HG03469 (cell line): ENCODE data around the gene AK5.
"Not testable (repeated sequence)": the region's sequence is repeated elsewhere in the genome, so short reads cannot be mapped to it uniquely, and the experiment has no call there.

ENCODE experiments used
- ATAC-seq: cut with Tn5 transposase; IDR thresholded peaks from one replicate; pipeline ENCODE4 v1.9.1; 2021; ENCODE audit warnings: mild to moderate bottlenecking, moderate library complexity, moderate number of reproducible peaks; ENCODE audit not compliant: unreplicated experiment

Gene AK5

DNA sequence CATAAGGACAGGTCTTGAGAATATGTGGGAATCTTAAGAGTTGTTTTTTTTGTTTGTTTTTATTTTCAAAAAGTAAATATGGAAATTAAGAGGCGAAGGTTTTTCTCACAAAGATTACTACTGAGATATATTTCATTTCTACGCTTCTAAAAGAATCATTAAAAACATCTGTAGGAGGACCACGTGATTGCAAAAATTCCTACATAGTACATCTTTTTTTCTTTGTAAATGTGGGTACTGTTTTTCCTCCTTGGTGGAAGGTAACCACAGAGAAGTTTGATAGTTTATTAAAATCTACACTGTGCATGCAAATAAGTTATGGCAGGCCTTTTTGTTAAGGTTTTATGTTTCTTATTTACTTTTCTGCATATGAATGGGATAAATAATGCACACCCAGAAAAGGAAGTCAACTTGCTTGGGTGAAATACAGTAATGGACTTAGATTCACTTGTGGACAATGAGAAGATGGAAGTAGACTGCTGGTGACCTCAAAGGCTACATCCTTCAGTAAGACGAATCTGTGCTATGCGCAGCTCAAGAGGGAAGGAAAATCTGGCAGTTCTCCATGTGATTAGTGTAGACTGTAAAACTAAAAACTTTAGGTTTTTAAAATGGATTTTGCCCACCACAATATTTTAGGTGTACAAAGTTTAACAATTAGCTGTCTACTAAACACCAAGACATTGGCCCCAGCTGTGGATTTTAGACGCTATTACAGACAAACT lies 2.0 kb downstream of the AK5 start:
- ATAC-seq: no peak

DNA sequence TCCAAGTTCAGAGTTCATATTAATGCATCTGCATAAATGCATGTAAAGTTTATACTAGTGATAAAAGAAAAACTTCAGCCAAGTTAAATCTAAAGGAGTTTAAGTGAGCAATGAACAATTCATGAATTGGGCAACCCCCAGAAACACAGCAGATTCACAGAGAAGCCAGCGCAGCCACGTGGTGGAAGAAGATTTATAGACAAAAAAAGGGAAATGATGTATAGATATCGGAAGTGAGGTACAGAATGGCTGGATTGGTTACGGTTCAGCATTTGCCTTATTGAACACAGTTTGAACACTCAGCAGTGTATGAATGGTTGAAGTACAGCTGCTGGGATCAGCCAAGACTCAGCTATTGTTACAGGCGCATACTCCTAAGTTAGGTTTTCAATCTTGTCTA lies 5.7 kb downstream of the AK5 start:
- no peak for ATAC-seq

DNA sequence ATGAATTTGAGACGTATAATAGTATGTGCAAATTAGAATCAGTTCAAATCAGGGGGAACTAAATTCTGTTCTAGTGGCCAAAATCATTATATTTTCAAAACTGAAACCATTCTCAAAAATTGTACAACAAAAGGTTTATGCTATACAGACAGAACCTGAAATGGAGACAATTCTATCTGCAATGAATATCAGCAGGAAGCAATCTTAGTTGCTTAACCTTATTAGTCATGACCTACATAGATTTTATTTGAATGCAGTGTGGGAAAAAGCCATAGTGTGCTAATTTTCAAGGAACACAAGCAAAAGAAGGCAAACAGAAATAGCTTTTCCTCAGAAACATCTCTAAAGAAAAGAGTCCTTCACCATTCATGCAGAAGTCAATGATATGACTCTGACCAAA lies 6.5 kb downstream of the AK5 start:
- ATAC-seq: no peak

DNA sequence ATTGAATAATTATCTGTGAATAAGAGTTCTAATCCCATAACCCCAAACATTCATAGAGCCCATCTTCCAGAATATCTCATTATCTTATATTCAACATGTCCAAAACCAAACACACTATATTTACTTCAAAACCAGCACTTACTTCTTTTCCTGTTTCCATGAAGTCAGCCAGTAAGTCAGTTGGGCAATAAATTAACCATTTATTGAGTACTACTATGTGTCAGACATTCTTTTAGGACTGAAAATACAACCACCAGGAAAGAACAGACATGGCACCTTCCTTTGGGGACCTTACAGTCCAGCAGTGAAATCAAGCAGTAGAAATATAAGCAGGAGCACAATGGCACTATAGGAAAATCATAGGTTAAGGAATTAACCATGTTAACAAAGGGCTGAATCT lies 8.8 kb downstream of the AK5 start:
- no peak for ATAC-seq

DNA sequence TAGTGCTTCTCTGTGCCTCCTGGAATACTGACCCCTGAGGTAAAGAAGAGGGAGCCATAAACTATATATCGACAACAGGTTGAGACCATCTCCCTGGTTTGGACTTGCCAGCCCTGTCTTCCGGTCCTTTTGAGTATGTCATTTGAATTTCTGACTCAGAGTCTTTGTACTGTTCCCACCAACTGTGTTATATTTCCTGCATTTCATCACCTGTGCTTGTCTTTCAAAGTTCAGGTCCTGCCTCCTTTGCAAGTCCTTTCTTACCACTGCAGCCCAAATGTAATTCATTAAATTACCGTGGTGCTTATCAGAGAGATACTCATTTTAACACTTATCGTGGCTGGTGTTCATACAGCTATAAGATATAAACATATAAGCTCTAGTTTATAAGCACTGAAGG lies 10.7 kb downstream of the AK5 start:
- ATAC-seq: no peak

DNA sequence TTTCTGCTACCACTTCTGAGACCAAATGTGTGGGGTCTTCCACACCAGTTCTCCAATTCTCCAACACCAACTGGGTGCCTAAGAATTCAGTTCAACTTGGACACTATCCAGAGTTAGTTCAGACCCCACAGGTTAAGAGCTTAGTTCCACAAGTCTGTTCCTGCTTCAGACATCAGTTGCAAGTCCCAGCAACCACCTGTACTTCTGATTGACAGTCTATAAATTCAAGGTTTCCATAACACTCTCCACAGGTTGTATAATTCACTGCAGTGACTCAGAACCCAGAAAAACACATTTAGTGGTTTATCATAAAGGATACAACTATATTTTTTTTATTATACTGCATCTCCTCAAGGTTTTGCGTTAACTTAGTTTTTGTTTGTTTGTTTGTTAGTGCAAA lies 18.7 kb downstream of the AK5 start:
- ATAC-seq: no peak

DNA sequence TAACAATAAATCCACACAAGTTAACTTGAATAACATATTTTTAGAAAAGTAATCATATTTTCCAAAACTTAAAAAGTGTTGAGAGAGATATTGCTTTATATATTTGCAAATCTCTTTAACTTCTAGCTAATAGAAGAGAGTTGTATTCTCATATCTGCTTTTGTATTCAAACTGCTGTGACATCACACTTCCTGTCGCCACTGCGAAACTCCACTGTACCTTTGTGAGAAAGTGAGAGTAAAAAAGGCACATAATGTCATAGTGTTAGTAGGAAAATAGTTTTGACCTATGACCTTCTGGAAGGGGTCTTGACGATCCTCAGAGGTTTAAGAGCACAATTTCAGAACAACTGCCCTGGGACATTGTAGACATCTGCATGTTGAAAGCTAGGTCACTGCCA lies 21.6 kb downstream of the AK5 start:
- ATAC-seq: no peak

DNA sequence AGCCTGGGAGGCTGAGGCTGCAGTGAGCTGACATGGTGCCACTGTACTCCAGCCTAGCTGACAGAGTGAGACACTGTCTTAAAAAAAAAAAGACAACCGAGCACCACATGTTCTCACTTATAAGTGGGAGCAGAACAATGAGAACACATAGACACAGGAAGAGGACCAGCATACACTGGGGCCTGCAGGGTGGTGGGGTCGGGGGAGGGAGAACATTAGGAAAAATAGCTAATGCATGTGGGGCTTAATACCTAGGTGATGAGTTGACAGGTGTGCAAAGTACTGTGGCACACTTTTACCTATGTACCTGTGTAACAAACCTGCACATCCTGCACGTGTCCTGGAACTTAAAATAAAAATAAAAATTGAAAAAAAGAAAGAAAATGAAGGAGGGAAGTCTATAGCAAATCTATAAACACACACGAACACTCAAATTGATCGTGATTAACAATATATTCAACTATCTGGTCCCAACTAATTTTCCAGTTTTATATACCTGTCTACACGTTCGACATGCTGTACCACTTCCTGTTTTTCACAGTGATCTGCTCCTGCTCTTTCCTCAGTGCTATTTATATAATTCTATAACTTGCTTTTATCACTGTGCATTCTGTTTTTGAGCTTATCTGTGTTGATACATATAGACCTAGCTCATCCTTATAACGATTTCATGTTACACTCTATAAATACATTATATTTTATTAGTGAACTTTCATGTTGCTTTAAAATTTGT lies 27.2 kb downstream of the AK5 start:
- ATAC-seq: no peak

DNA sequence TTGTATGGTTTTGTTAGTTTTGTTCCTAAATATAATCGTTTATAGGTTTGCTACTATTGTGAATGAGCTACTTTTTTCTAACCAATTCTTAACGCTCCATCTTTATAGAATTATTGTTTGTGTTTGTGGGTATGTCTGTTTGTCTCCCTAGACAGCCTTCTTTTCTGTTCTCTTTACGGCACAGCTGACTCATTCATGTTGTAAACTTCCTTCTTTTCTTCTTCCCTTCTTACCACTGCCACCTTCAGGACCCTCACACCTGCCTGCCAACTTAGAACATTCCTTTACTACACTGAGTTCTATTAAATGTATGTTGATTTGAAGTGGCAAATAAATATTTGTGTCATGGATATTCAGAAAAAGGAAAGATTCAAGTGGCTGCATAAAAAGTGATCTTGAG lies 29.1 kb downstream of the AK5 start:
- ATAC-seq: no peak

DNA sequence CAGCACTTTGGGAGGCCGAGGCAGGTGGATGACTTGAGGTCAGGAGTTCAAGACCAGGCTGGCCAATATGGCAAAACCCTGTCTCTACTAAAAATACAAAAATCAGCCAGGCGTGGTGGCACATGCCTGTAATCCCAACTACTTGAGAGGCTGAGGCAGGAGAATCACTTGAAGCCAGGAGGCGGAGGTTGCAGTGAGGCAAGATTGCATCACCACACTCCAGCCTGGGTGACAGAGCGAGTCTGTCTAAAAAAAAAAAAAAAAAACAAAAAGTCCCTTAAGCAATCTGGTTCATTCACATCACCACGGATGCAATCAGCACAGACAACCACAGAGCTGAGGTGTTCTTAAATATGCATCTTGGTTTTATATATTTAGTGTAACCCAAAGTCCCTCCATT lies 30.5 kb downstream of the AK5 start:
- ATAC-seq: not testable (repeated sequence)

DNA sequence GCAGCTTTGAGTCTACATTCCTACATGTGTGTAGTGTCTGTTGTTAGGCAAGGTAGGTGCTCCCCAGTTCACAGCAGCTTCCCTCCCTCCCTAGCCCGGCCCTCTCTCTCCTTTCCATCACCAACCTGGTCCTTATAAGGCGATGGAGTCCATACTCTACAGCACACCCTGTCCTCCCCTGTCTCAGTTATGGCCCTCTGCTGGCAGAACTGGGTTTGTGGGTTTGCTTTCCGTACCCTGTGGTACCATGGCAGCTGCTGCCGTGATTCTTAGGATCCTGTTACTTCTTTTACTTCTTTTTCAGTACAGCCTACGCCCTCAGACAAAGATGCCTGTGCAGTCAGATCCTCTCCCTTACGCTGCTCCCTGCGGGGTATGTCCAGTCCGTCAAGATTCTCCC lies 31.7 kb downstream of the AK5 start:
- no peak for ATAC-seq

DNA sequence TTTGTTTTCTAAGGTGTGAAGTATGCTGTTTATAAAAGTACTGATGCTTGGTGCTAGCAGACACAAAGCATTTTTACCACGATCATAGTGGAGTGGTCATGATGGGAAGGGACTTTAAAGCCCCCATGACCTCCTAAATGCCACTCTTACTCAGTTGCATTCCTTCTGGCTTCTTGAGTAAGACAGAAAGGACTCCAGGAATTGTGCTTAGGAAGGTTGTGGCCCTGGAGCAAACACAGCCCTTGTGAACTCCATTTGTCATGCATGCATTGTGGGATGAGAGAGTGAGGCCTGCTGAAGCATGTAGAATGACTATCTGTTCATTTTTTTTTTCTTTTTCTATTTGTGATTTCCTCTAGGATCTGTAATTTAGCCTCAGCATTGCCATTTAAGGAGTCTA lies 34.2 kb downstream of the AK5 start:
- ATAC-seq: no peak

DNA sequence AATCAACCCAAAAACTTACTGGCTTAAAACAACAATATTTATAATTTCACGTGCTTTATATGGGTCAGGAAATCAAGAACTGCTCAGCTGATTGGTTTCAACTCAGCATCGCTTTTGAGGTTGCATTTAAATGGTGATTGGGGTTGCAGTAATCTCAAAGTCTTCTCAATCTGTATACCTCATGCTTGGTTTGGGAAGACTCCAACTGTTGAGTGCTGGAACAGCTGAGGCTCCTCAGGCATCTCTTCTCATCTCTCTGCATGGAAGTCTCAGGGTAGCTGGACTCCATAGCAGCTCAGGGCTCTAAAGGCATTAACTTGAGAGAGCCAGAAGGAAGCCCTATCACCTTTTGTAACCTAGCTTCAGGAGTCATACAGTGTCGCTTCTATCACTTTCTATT lies 35.1 kb downstream of the AK5 start:
- no peak for ATAC-seq

DNA sequence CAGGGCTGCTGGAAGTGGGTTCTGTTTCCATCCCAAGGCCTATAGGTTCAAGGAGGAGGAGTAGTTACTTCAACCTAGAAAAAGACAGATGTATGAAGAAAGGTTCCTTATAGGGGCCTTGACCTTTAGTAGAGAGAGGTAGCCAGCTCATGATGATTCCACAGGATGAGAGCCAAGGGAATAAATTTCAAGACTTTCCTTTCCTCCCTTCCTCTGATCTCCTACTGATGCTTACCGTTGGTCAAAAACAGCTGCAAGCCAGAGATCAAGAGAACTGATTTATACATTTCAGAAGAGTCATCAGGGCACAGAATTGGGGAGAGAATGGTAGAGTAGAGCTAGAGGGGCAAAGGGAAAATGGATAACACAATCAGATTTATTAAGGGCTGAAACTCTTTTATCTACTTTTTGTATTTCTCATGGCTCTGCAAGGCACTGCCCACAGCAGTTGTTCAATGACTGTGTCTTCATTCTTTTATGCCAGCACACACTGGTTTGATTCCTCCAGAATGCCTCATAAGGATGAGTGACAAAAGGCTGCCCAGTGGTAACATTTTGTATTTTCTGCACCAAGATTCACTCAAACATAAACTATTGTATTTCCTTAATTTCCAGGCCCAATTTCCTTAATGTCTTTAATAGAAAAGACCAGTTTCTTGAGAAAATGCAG lies 37.4 kb downstream of the AK5 start:
- no peak for ATAC-seq

DNA sequence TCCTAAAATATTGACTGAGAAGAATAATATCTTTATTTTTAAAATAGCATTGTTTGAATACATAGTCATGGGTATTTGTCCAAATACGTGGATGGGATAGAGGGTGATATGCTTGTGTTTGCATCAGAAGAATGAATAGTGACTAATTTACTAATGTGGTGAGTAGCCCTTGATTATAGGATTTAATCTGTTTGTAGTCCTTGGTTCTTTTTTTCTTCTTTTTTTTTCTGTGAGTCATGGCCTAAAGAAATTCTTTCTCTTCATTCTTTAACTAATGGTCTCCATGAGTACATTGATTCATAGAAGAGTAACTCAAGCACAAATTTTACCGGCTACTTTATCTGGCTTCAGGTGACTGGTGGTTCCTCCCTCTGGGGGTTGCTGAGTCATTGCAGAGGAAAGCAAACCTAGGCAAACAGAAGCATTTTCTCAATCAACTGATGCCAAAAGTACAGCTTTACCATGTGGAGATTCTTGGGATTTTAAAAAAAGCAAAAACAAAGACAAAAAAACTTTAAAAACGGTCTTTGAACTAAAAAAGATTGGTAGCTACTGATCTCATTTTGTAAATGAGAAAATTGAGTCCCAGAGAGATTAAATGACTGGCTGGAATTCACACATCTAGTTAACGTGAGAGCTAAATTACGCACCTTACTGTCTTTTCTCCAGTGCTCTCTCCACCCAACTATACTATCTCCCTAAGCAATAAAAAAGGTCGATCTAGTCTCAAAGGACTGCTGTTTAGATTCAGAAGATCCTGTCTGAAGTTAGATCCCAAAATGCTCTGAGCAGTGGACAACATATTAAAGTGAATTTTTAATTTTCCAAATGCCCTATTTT lies 40.5 kb downstream of the AK5 start:
- no peak for ATAC-seq

DNA sequence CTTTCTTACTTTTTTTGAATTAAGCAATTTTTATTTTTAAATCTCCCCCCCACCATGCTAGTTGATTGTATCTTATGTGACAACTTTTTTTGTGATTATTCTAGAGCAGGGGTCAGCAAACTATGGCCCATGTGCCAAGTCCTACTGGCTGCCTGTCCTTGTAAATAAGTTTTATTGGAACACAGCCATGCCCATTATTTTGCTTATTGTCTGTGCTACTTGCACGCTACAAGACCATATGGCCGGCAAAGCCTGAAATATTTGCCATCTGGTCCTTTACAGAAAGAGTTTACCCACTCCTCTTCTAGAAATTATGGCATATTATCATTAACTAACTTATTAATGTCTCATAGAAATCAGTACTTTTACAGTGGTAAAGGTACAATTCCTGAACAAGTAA lies 51.7 kb downstream of the AK5 start:
- no peak for ATAC-seq

DNA sequence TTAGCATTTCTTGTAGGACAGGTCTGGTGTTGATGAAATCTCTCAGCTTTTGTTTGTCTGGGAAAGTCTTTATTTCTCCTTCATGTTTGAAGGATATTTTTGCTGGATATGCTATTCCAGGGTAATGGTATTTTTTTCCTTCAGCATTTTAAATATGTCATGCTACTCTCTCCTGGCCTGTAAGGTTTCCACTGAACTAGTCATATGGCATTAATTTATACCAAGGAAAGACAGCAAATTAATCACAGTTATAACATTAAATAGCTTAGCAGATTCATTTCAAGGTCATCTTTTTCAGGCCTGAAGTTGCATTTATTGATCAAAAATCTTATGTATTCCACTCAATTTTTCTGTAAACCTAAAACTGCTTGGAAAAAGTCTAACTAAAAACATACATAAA lies 54.9 kb downstream of the AK5 start:
- ATAC-seq: no peak

DNA sequence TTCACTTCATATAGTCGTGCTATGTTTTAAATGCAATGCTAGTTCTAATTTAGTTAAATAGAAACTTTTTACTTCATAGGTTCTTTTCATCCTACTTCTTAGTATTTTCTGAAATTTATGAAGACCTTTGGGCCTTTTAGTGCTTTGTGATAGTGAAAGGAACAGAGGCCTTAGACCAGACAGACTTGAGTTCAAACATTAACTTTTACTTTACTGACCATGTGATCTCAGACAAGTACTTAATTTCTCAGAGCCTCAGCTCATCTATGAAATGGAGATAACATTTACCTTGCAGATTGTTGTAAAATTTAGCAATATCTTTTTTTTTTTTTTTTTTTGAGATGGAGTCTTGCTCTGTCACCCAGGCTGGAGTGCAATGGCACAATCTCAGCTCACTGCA lies 57.5 kb downstream of the AK5 start:
- no peak for ATAC-seq

DNA sequence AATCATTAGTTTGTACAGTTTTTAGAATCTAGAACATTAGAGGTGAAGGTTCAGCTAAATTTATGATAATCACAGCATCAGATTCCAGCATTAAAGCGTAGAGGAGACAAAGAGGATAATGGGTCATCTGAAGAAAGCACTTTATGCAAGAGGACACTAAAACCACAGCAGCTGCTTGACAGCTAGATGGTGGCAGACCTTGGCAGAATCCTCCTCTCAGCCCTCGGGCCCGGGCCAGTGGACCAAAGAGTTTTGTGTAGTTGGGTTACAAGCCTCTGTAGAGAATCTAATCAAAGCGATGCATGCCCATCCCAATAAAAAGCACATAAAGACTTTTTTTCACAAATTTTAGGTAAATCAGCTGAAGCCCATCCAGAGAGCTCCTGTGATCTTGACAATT lies 59.4 kb downstream of the AK5 start:
- ATAC-seq: no peak

DNA sequence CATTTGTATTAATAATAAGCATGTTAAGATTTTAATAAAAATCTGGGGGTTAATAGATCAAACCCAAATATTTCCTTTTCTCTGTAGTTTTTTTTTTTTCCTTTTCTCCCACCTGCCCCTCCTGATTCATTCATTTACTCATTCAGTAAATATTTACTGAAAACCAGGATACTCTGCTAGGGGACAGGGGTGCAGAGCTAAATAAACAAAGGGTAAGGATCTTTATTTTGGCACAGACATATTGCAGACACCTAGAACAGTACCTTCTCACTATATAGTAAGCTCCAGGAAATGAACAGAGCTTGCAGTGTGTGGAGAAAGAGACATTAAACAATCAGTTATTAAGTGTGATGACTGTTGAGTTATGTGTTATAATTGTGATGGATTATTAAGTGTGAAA lies 60.9 kb downstream of the AK5 start:
- ATAC-seq: no peak

DNA sequence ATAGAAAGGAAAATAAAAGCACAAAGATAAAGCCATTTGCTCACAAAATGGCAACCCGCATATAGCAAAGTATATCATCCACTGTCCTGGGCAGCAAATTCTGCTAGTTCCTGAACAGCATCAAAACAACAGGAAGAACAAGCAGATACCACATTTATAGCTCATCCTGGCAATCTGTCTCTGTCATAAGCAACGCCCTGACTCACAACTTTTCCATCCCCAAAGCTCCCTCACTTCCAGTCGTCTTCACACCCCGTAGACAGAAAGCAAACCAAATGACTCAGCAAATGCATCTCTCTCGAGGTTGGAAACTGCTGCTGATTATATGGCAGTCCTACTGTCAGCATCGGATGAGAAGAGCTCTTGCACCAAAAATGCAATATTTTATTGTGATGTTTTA lies 65.8 kb downstream of the AK5 start:
- no peak for ATAC-seq
